Measurements from ENCODE around the gene FOLR3. TPM values are rescaled to one million over a fixed set of nuclear protein-coding genes. Genes with fewer than 3 reads are reported as not detected.

Gene FOLR3
- total and polyA plus RNA-seq, 9 of the 15 experiments (the other 6 are each of a cell fraction or from before 2014, with no cell fraction given) = not detected

DNA sequence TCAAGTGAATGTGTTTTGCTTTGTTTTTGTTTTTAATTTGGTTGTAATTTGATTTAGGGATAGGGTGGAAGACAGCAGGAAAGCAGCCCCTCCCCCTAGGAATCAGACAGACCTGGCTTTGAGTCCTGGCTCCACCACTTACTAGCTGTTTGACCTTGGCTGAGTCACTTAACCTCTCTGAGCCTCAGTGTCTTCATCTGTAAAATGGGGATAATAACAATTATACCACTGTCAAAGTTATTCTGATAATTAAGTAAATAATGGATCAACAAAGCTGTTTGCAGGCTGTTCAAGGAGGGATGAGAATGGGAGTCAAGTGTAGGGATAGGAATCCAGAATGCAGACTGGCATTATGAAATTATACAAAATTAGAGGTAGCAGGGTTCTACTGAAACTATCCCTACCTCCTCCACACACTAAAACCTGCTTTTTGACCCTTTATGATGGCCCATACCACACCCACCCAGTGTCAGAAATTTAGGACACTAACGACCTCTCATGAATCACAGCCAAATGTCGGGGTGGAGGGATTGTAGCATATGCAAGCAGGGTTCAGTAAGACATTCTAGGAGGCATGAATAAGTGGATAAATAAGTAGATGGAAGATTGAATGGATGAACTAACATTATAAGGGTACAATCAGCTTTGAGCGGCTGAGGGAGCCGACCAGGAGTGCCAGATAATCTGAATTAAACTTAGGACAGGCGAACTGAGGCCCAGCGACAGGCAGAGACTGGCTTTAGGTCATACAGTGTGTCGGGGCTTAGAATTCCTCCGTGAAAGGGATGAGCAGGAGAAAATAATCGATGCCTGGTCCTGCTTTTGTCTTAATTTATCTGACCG lies 24.0 kb upstream of the FOLR3 start:
- TSS peak; percentile 82 for BruUV-seq (replicated peaks)
- TF ChIP-seq E2F6 (IDR thresholded peaks at IDR 0.05; ENCODE audit: borderline replicate concordance in 1 of 2, extremely low read depth in 1 of 2, insufficient read depth in 1 of 2, insufficient read length in 1 of 2, low read depth in 1 of 2, low read length in 1 of 2, poor library complexity in 1 of 2, severe bottlenecking in 1 of 2) (peak in 1 of 2 experiments; percentile 30), ZFX (CRISPR knock-in tag; IDR thresholded peaks at IDR 0.05) (peak; percentile 74), ADNP (tag; IDR thresholded peaks at IDR 0.05) (peak; percentile 97), NFIC (IDR thresholded peaks at IDR 0.05) (0 out of 2 replicates have a peak, but pooled peaks have one; percentile 7), CREB1 (IDR thresholded peaks at IDR 0.05) (no peak), CREB1 (CRISPR knock-in tag; IDR thresholded peaks at IDR 0.05) (peak; percentile 37; the same call in 1 of the 2 replicates), FOSL1 (tag; conservative IDR thresholded peaks at IDR 0.05) (peak; percentile 61; the same call in 1 of the 2 replicates), ZZZ3 (IDR thresholded peaks at IDR 0.05) (no peak), PHF8 (IDR thresholded peaks at IDR 0.05; ENCODE audit: borderline replicate concordance, low read length) (peak; percentile 68; the same call in 1 of the 2 replicates), KDM4B (IDR thresholded peaks at IDR 0.05; ENCODE audit: borderline replicate concordance in 2 of 2, low read depth in 1 of 2) (no peak), RCOR1 (IDR thresholded peaks at IDR 0.05; ENCODE audit: borderline replicate concordance in 1 of 2, low read depth in 2 of 2, low read length in 2 of 2) (peak; percentile 30 to 92; a peak in 3 of 4 replicates), HEY1 (CRISPR knock-in tag; IDR thresholded peaks at IDR 0.05; ENCODE audit: borderline replicate concordance) (0 out of 2 replicates have a peak, but pooled peaks have one; percentile 57), HDAC3 (IDR thresholded peaks at IDR 0.05; ENCODE audit: borderline replicate concordance, partially characterized antibody) (peak; percentile 53), CBFB (CRISPR knock-in tag; IDR thresholded peaks at IDR 0.05) (peak; percentile 59; the same call in 1 of the 2 replicates), FOXK1 (CRISPR knock-in tag; IDR thresholded peaks at IDR 0.05; ENCODE audit: borderline replicate concordance) (no peak)
- TF ChIP-seq, protein P1, sequence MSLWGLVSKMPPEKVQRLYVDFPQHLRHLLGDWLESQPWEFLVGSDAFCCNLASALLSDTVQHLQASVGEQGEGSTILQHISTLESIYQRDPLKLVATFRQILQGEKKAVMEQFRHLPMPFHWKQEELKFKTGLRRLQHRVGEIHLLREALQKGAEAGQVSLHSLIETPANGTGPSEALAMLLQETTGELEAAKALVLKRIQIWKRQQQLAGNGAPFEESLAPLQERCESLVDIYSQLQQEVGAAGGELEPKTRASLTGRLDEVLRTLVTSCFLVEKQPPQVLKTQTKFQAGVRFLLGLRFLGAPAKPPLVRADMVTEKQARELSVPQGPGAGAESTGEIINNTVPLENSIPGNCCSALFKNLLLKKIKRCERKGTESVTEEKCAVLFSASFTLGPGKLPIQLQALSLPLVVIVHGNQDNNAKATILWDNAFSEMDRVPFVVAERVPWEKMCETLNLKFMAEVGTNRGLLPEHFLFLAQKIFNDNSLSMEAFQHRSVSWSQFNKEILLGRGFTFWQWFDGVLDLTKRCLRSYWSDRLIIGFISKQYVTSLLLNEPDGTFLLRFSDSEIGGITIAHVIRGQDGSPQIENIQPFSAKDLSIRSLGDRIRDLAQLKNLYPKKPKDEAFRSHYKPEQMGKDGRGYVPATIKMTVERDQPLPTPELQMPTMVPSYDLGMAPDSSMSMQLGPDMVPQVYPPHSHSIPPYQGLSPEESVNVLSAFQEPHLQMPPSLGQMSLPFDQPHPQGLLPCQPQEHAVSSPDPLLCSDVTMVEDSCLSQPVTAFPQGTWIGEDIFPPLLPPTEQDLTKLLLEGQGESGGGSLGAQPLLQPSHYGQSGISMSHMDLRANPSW (CRISPR knock-in tag; IDR thresholded peaks at IDR 0.05) = 0 out of 2 replicates have a peak, but pooled peaks have one; percentile 14

More for the DNA sequence above, 24.0 kb upstream of the FOLR3 start:
- ChIA-PET POLR2A (interaction anchor here (0.6 to 2.5 kb wide), 13 partner anchors 9 to 325 kb away, joined by 3 to 14 read pairs (median 4); partner anchors contain the start of genes RNF121 and XNDC1N), CTCF (ENCODE audit: low intra/inter-chr PET ratio) (no interaction called here)
- in situ Hi-C loops (cut with MboI) (no loop called here), intact Hi-C loops (cut with micrococcal nuclease) (loop anchor here (1.0 kb wide), 1 partner anchor 31 kb away; the partner anchor contains the start of genes LRRC51 and NUMA1)
- Histone ChIP-seq H3K4me2 (ENCODE audit: insufficient read depth, low read length) (peak overlapping the region; percentile 96), H3K9me1 (ENCODE audit: control insufficient read depth, insufficient read depth, low read length) (no peaks in the 10 kb centered on the region), H3K27me3 (ENCODE audit: control insufficient read depth in 2 of 2, insufficient read depth in 2 of 2, low read length in 2 of 2) (no peaks in the 10 kb centered on the region), H3K79me2 (ENCODE audit: control insufficient read depth, insufficient read depth, low read length) (peaks cover 3% of the 10 kb centered on the region; the same call in 1 of the 3 replicates), H3K27ac (ENCODE audit: extremely low read depth, low read depth, low read length) (peak overlapping the region; percentile 97), H4K20me1 (replicated peaks; ENCODE audit: control insufficient read depth, insufficient read depth, low read length) (no peaks in the 10 kb centered on the region), H3K4me3 (peak overlapping the region; percentile 53), H3K4me1 (replicated peaks in 1 of 2; ENCODE audit: control insufficient read depth in 2 of 2, insufficient read depth in 2 of 2, low read length in 2 of 2) (peaks cover 0 to 24% of the 10 kb centered on the region in 2 experiments), H3K36me3 (ENCODE audit: control insufficient read depth, insufficient read depth, low read length) (peaks cover 17% of the 10 kb centered on the region; the same call in 2 of the 3 replicates), H3K9ac (ENCODE audit: insufficient read depth in 1 of 2, low read depth in 2 of 2, low read length in 2 of 2) (peak overlapping the region; percentile 87 to 95), H2AFZ (ENCODE audit: low read depth, low read length) (peak overlapping the region; percentile 53), H3K9me3 (replicated peaks; ENCODE audit: control insufficient read depth, insufficient read depth, low read depth, low read length) (no peaks in the 10 kb centered on the region)
- DNase-seq (ENCODE audit: extremely low read depth in 1 of 4, low spot score in 3 of 4) = no peak
- WGBS (ENCODE audit: insufficient coverage, low coverage, missing lambda C conversion rate) = under 1% methylated on average over 10 of the region's 10 CpGs
- ATAC-seq = no peak; the same call in 2 of the 3 replicates
- peak; percentile 26 for FAIRE-seq
